ENCODE measurements around the gene NEB. TPM values are rescaled to one million over a fixed set of nuclear protein-coding genes. Genes with fewer than 3 reads are reported as not detected.

NEB gene, protein sequence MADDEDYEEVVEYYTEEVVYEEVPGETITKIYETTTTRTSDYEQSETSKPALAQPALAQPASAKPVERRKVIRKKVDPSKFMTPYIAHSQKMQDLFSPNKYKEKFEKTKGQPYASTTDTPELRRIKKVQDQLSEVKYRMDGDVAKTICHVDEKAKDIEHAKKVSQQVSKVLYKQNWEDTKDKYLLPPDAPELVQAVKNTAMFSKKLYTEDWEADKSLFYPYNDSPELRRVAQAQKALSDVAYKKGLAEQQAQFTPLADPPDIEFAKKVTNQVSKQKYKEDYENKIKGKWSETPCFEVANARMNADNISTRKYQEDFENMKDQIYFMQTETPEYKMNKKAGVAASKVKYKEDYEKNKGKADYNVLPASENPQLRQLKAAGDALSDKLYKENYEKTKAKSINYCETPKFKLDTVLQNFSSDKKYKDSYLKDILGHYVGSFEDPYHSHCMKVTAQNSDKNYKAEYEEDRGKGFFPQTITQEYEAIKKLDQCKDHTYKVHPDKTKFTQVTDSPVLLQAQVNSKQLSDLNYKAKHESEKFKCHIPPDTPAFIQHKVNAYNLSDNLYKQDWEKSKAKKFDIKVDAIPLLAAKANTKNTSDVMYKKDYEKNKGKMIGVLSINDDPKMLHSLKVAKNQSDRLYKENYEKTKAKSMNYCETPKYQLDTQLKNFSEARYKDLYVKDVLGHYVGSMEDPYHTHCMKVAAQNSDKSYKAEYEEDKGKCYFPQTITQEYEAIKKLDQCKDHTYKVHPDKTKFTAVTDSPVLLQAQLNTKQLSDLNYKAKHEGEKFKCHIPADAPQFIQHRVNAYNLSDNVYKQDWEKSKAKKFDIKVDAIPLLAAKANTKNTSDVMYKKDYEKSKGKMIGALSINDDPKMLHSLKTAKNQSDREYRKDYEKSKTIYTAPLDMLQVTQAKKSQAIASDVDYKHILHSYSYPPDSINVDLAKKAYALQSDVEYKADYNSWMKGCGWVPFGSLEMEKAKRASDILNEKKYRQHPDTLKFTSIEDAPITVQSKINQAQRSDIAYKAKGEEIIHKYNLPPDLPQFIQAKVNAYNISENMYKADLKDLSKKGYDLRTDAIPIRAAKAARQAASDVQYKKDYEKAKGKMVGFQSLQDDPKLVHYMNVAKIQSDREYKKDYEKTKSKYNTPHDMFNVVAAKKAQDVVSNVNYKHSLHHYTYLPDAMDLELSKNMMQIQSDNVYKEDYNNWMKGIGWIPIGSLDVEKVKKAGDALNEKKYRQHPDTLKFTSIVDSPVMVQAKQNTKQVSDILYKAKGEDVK (N-terminal part only)
- 1.4 TPM for polyA plus RNA-seq

DNA sequence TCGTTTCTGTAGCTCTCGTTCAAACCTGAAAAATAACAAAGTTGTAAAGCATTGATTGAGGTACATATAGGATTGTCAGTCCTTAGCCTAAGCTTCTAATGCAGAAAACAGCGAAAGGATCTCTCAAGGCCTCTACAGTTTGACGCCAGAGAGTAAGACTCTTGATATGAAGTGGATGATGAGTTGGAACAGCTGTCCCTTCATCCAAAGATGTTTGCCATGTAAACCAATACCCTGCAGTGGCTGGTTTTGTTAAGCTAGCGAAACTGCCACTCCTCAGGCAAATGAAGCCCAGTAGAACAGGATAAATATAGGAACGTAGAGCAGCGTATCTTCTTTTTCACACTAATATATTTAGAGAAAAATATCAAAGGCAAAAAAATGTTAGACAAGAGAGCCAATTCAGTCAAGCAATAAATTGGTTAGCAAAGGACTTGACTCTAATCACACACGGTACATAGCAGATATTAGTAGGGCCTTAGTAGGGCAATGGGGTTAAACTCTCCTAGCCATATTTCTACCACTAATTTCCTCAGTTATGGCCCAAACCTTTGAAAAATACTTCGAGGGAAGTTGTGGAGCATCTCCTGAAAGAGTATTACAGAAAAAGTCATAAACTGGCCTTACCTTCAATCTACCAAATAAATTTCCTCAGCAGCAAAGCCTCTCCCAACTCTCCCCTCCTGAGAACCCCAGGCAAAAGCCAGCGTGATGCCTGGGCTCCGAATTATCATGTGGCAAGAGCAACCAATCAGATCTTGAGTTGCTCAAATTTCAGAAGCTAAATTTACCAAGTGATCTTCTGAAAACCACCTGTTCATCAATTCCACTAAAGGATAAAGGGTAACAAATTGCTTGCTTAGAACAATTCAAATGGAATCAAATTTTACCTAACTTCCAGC, at the start of gene NEB:
TSS of gene NEB (minus strand) at position 706 of the 902 bp plus-strand sequence. CDS start 1,320 bp downstream, outside the sequence.
- peak within 1 kb of the TSS in 1 of 3 donors; percentile 57 for H3K27ac Mint-ChIP-seq
- peaks cover 0 to 1% (median 0%) of the 10 kb centered on the region in 3 donors for H3K9me3 Mint-ChIP-seq
- H3K4me1 Mint-ChIP-seq = peaks cover 12 to 17% (median 14%) of the 10 kb centered on the region in 3 donors
- no peak within 1 kb of the TSS for H3K4me3 Mint-ChIP-seq
- H3K36me3 Mint-ChIP-seq = peaks cover 7% of the 10 kb centered on the region
- no peaks in the 10 kb centered on the region for H3K27me3 Mint-ChIP-seq

DNA sequence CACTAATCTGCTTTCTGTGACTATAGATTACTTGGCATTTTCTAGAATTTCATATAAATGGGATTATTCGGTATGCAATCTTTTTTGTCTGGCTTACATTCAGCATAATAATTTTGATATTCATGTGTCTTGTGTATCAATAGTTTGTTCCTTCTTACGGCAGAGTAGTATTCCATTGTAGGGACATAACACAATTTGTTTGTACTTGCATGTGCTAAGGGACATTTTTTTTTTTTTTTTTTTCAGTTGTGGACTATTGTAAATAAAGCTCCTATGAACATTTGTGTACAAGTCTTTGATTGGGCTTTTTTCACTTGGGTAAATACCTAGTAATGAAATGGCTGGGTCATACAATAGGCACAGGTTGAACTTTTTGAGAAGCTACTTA, 48.9 kb upstream of the NEB start:
- Mint-ChIP-seq H3K27me3 (no peaks in the 10 kb centered on the region), H3K9me3 (peaks cover 0 to 2% (median 0%) of the 10 kb centered on the region in 3 donors), H3K36me3 (peaks cover 13% of the 10 kb centered on the region), H3K4me1 (peaks cover 2 to 12% (median 12%) of the 10 kb centered on the region in 3 donors), H3K27ac (no peak overlapping the region), H3K4me3 (no peak overlapping the region)

DNA sequence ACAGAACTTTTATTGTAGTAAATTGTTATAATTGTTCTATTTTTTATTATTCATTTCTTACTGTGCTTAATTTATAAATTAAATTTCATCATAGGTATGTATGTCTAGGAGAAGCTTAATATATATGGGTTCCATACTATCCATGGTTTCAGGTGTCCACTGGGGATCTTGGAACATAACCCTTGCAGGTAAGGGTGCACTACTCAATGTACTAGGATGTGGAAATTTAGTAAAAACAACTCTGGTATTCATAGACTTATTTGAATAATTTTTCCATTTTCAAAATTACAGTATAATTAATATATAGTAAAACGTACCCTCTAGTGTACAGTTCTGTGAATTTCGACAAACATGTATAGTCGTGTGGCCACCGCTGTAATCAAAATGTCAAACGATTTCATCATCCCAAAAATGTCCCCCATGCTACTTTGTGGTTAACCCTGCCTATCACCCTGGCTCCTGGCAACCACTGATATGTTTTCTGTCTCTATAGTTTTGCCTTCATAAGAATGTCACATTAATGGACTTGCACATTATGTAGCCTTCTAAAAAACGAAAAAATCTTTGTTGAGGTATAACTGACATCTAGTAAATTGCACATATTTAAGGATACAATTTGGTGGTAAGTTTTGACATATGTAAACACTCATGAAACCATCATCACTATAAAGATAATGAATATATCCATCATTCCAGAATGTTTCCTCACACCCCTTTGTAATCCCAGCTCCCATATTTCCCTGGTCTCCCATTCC, 48.3 kb upstream of the NEB start:
- no peak overlapping the region for H3K27ac Mint-ChIP-seq
- H3K4me3 Mint-ChIP-seq = no peak overlapping the region
- peaks cover 16% of the 10 kb centered on the region for H3K36me3 Mint-ChIP-seq
- H3K4me1 Mint-ChIP-seq = peaks cover 2 to 9% (median 8%) of the 10 kb centered on the region in 3 donors
- H3K9me3 Mint-ChIP-seq = peaks cover 0 to 2% (median 0%) of the 10 kb centered on the region in 3 donors
- H3K27me3 Mint-ChIP-seq = no peaks in the 10 kb centered on the region

DNA sequence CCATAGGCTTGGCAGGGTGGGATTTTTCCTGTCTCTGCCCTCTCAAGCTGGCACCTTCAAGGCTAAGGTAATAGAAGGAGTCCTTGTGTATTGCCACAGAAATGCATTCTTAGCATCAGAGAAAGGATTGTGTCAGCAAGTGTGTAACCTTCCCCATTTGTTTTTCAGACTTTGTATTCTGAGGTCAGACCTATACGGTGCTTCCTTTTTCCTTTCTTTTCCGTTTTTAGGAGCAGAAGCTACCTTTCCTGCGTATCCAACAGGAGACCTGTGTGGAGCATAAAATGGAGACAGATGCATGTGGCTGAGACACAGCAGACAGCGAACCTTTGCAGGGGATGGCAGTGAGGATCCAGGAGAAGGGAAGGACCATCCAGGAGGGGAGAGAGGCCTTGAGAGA, 47.4 kb upstream of the NEB start:
- peak overlapping the region in 1 of 3 donors; percentile 53 for H3K27ac Mint-ChIP-seq
- H3K4me3 Mint-ChIP-seq = no peak overlapping the region

DNA sequence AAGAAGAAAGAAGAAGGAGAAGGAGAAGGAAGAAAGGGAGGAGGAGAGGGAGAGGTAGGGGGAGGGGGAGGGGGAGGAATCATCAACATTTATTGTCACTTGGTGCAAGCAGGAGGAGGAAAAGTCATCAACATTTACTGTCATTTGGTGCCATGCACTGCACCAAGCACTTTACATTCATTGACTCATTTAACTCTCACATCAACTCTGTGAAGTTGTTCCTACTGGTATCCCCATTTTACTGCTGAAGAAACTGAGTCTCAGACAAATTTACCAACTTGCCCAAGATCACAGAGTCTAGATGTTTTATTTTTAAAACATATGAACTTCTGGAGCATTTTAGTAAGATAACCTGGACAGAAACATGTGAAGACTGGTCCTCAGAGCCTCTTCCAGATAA, 46.7 kb upstream of the NEB start:
- no peak overlapping the region for H3K4me3 Mint-ChIP-seq
- H3K4me1 Mint-ChIP-seq = peaks cover 4 to 6% (median 4%) of the 10 kb centered on the region in 3 donors
- H3K9me3 Mint-ChIP-seq = peaks cover 0 to 4% (median 2%) of the 10 kb centered on the region in 3 donors
- H3K27ac Mint-ChIP-seq = no peak overlapping the region
- H3K27me3 Mint-ChIP-seq = no peaks in the 10 kb centered on the region
- peaks cover 22% of the 10 kb centered on the region for H3K36me3 Mint-ChIP-seq

More for the DNA sequence above, 47.4 kb upstream of the NEB start:
- Mint-ChIP-seq H3K9me3 (peaks cover 0 to 4% (median 2%) of the 10 kb centered on the region in 3 donors), H3K4me1 (peaks cover 6 to 11% (median 10%) of the 10 kb centered on the region in 3 donors), H3K36me3 (peaks cover 22% of the 10 kb centered on the region), H3K27me3 (no peaks in the 10 kb centered on the region)

DNA sequence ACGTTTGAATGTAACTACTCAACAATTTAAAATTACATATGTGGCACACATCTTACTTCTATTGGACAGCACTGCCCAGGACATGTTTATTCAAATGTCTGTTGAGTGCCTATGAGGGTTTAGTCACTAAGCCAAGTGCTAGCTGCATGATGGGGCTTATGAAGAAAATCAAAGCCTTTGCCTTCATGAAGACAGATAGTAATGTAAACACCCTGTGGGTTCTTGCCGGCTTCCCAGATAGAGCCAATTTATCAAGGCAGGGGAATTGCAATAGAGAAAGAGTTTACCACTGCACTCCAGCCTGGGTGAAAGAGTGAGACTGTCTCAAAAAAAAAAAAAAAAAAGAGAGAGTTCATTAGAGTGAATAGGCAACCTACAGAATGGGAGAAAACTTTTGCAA, 43.7 kb upstream of the NEB start:
- Mint-ChIP-seq H3K4me1 (peaks cover 20 to 26% (median 23%) of the 10 kb centered on the region in 3 donors), H3K36me3 (peaks cover 24% of the 10 kb centered on the region)

DNA sequence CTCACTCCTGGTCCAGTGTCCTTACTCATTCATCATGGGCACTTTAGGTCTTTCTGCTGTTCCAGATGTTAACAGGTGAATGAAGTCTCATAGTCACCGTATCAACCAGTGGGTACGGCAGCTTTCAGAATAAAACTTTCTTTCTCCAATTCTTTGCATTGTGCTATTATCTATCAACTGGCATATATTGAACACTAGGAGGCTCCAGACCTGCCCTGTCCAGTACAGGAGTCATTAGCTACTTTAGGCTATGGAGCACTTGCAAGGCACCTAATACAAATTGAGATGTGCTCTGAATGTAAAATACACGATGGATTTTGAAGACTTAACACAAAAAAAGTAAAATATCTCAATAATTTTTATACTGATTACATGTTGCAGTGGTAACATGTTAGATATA, 43.2 kb upstream of the NEB start:
- Mint-ChIP-seq H3K36me3 (peaks cover 24% of the 10 kb centered on the region), H3K27ac (peak overlapping the region in 1 of 3 donors; percentile 20)

More for the DNA sequence above, 43.7 kb upstream of the NEB start:
- Mint-ChIP-seq H3K27me3 (no peaks in the 10 kb centered on the region), H3K9me3 (peaks cover 0 to 4% (median 2%) of the 10 kb centered on the region in 3 donors), H3K4me3 (peak overlapping the region in 1 of 4 donors; percentile 34), H3K27ac (peak overlapping the region in 2 of 3 donors; percentile 50 to 71)

DNA sequence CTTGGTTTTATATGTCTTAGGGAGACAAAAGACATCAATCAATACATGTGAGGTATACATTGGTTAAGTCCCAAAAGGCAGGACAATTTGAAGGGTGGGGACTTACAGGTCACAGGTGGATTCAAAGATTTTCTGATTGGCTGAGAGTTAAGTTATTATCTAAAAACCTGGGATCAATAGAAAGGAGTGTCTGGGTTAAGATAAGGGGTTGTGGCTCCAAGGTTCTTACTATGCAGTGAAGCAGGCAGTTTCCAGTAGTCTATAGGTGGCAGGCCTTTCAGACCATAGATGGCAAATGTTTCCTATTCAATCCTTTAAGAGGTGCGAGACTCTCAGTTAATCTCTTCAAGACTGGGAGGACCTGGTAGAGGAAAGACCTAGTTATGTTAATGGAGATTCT, 42.1 kb upstream of the NEB start:
- Mint-ChIP-seq H3K4me1 (peaks cover 33 to 39% (median 34%) of the 10 kb centered on the region in 3 donors), H3K4me3 (peak overlapping the region in 1 of 4 donors; percentile 25), H3K9me3 (peaks cover 0 to 4% (median 2%) of the 10 kb centered on the region in 3 donors), H3K27ac (peak overlapping the region in 2 of 3 donors; percentile 20 to 60), H3K36me3 (peaks cover 27% of the 10 kb centered on the region), H3K27me3 (no peaks in the 10 kb centered on the region)

More for the DNA sequence above, 43.2 kb upstream of the NEB start:
- Mint-ChIP-seq H3K27me3 (no peaks in the 10 kb centered on the region), H3K4me1 (peaks cover 22 to 31% (median 24%) of the 10 kb centered on the region in 3 donors), H3K4me3 (peak overlapping the region in 1 of 4 donors; percentile 56), H3K9me3 (peaks cover 0 to 4% (median 2%) of the 10 kb centered on the region in 3 donors)

DNA sequence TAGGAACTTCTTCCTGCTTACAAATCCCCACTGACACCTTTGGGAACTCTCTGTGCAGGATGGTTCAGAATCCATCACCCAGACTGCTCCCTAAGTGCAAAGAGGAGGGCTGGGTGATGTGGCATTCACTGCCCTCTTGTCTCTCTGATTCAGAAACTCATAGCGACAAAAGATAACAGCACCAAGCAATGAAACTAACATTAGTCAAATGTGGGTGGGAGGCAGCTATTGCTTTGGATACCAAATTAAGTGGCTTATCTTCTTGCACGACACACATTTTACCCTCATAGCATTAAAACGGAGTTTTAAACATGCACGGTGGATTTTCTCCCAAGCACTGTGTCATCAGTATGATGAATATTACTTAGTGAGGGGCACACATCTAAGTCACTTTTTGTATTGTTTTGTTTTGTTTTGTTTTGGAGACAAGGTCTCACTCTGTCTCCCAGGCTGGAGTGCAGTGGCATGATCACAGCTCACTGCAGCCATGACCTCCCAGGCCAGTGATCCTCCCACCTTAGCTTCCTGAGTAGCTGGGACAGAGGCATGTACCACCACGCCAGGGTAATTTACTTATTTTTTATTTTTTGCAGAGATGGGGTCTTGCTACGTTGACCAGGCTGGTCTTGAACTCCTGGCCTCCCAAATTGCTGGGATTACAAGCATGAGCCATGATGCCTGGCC, 40.9 kb upstream of the NEB start:
- peaks cover 0 to 4% (median 2%) of the 10 kb centered on the region in 3 donors for H3K9me3 Mint-ChIP-seq
- peak overlapping the region; percentile 25 to 80 (median 66) for H3K4me3 Mint-ChIP-seq
- H3K4me1 Mint-ChIP-seq = peaks cover 42 to 48% (median 42%) of the 10 kb centered on the region in 3 donors
- no peaks in the 10 kb centered on the region for H3K27me3 Mint-ChIP-seq
- H3K27ac Mint-ChIP-seq = peak overlapping the region; percentile 79 to 95 (median 92)
- peaks cover 27% of the 10 kb centered on the region for H3K36me3 Mint-ChIP-seq

DNA sequence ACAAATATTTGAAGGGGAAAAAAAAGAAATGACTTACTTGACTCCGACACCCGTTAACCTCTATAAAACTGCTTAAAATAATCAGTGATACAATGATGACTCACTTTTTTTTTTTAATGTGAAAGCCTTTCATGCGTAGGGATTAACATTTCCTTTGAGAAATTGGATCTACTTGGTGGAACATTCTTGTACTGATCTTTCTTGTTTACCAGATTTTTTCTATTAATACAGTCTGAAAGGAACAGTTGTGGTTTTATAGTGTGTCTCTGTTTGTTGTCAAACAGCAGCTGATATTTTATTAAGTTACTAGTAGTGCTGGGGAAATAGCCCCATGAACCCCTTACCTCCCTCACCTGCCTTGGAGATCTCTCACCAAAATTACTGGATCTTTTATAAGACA, 40.2 kb upstream of the NEB start:
- Mint-ChIP-seq H3K27ac (peak overlapping the region; percentile 79 to 95 (median 92)), H3K4me3 (peak overlapping the region; percentile 25 to 80 (median 44)), H3K36me3 (peaks cover 22% of the 10 kb centered on the region)

DNA sequence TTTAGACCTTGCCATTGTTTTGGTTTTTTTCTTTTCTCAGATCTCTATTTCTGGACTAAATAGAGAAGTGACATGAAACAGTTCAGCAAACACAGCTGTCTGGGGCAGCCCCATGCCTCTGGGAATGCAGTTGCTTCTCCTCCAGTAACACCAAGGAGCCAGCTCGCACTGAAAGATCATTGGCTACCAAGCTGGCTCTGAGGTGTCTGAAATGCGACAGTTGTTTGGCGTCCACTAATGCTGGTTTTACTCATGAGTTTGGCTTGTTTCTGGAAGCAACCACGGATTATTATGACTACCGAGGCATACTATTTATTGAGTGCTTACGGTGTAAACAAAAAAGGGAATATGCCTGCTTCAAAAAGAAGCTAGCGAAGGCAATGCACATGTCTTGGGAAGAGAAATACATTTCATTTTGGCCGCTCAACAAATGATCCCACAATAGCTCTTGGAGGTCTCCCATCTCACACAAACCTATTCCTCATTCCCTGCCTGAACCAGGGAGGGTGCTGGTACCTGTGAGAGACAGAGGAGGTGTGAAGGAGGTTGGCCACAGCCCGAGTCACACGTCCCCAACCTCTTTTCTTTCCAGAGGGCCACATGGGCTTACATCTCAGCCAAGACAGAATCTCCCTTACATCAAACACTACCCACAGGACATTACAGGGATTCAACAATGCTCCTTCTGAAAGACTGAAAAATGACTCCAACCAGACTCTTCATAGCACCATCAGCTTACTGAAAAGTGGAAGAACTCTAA, 37.5 kb upstream of the NEB start:
- peaks cover 46 to 73% (median 63%) of the 10 kb centered on the region in 3 donors for H3K4me1 Mint-ChIP-seq
- H3K27me3 Mint-ChIP-seq = no peaks in the 10 kb centered on the region
- peaks cover 0 to under 1% (median 0%) of the 10 kb centered on the region in 3 donors for H3K9me3 Mint-ChIP-seq
- H3K27ac Mint-ChIP-seq = peak overlapping the region; percentile 75 to 94 (median 93)
- H3K4me3 Mint-ChIP-seq = peak overlapping the region; percentile 38 to 84 (median 54)
- H3K36me3 Mint-ChIP-seq = peaks cover 9% of the 10 kb centered on the region

More for the DNA sequence above, 40.2 kb upstream of the NEB start:
- Mint-ChIP-seq H3K9me3 (peaks cover 0 to 4% (median 2%) of the 10 kb centered on the region in 3 donors), H3K4me1 (peaks cover 42 to 54% (median 48%) of the 10 kb centered on the region in 3 donors), H3K27me3 (no peaks in the 10 kb centered on the region)
